ENCODE measurements around the gene ATP2C2.
A peak's percentile ranks its signal among the peaks of the same experiment; 100 is the strongest.
"Not testable (repeated sequence)": the region's sequence is repeated elsewhere in the genome, so short reads cannot be mapped to it uniquely, and the experiment has no call there.

Gene ATP2C2

GRCh38 chr16:84341528-84342295 is 26.6 kb upstream of the ATP2C2 start:
- DNase-seq: no peak

GRCh38 chr16:84343800-84344199 is 24.5 kb upstream of the ATP2C2 start:
- not testable (repeated sequence) for DNase-seq

- DNase-seq: no peak
These were observed 23.6 kb upstream of the ATP2C2 start for GRCh38 chr16:84344781-84345180.

DNA sequence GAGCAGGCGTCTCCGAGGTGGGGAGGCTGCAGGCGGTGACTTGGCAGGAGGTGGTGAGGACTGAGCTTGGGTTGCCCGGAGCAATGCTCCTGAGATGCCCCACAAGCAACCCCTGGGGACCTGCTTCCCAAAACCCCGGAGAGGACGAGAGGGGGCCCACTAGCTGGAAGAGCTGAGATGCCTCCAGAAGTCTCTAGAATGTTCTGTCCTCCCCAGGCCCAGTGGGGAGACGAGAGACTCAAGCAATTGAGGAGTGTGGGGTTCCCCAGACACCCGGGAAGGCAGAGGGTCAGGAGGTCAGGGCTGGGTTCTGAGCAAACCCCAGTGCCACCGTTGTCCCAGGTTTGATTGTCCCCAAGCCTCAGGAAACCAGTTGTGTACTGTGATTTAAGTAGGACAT is 21.2 kb upstream of the ATP2C2 start:
- DNase-seq: no peak

DNA sequence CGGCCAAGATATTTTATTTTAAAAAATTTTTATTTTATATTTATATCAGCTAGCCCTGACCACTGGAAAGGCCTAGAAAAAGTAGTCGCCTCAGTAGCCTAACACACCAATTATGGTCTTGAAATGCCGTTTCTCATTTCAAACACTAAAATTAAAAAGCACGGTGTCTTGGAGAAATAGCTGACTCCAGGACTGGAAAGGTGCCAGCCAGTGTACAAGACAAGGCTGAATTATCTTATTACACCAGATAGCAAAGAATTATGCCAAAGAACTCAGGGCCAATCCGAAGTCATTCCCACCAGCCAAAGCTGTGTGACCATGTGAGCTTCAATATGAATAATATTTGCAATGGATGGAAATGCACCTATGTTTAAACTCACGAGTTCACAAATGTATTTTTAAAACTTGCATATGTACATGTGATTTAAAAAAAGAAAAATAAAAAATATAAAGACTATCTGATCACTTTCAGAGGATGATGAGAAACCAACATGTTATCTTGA is 19.9 kb upstream of the ATP2C2 start:
- DNase-seq: no peak

GRCh38 chr16:84349862-84350684 is 18.3 kb upstream of the ATP2C2 start:
- no peak for DNase-seq

GRCh38 chr16:84350685-84351400 is 17.5 kb upstream of the ATP2C2 start:
- no peak for DNase-seq

DNA sequence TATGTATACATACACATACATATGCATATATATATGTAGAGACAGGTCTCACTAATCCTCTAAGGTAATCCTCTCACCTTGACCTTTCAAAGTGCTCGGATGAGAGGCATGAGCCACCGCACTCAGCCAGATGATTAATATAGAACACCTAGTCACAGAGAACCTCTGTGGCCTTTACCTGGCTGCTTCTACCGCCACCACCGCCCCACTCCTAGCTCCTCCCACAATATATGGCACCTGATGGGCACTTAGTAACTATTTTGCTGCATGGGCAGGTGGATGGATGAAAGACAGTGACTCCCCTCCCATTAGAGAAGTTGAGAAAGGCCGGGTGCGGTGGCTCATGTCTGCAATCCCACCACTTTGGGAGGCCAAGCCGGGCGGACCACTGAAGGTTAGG is 16.7 kb upstream of the ATP2C2 start:
- no peak for DNase-seq

DNA sequence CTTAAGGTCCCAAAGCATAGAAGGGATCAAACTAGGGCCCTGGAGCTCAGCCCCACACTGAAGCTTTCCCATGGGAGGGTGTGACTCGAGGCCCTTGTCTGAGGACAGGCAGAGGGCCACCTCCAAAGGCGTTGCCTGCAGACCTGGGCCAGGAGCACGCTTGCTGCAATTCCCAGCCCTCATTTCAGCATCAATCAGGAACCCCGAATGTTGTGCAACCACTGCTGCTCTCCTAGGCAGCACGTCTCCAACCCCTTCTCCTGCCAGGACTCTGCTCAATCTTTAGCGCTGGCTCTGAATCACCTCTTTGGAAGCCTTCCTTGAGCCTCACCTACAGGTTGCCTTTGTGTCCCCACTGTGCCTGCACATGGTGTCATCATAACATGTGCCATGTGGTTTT is 14.0 kb upstream of the ATP2C2 start:
- no peak for DNase-seq

DNA sequence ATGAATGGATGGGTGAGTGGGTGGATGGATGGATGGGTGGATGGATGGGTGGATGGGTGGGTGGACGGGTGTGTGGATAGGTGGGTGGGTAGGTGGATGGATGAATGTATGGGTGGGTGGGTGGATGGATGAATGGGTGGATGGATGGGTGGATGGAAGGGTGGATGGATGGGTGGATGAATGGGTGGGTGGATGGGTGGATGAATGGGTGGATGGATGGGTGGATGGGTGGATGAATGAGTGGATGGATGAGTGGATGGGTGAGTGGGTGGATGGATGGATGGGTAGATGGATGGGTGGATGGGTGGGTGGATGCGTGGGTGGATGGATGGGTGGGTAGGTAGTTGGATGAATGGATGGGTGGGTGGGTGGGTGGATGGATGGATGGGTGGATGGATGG is 13.2 kb upstream of the ATP2C2 start:
- no peak for DNase-seq

- DNase-seq: no peak
These were observed 12.2 kb upstream of the ATP2C2 start for GRCh38 chr16:84356176-84356575.

GRCh38 chr16:84356591-84357116 is 11.7 kb upstream of the ATP2C2 start:
- DNase-seq: no peak

GRCh38 chr16:84357191-84357651 is 11.1 kb upstream of the ATP2C2 start:
- DNase-seq: no peak

- no peak for DNase-seq
These were observed 9.6 kb upstream of the ATP2C2 start for GRCh38 chr16:84358601-84359295.

DNA sequence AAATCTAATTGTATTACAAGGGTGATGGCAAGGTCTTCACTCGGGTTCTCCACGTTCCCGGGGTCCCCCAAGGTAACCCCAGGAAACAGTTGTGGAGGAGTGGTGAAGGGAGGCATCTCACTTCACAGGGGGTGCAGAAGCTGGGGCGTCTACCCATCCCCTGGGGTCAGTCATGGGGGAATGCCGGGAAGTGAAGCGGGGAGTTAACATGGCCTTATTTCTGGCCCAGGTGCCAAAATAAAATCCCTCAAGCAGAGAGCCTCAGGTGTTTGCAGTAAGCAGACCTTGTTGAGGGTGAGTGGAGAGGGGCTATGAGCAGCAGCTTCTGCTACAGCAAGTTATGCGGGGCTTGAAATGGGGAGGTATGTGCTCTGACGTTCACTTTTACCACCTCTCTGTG is 9.0 kb upstream of the ATP2C2 start:
- DNase-seq: no peak

- DNase-seq: peak; percentile 6
These were observed 8.2 kb upstream of the ATP2C2 start for GRCh38 chr16:84360170-84360569.

- DNase-seq: no peak
These were observed 7.6 kb upstream of the ATP2C2 start for GRCh38 chr16:84360748-84361147.

DNA sequence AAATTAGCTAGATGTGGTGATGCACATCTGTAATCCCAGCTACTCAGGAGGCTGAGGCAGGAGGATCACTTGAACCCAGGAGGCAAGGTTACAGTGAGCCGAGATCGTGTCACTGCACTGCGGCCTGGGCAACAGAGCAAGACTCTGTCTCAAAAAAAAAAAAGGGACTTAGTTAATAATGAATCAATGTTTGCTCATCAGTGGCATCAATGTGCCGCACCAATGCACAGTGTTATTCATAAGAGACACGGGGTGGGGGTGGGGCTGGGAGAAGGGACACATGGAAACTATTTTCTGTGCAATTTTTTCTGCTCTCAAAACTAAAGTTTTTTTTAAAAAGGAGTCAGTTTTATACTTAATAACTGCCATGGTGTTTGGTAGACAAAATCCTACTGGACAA is 6.8 kb upstream of the ATP2C2 start:
- DNase-seq: no peak

GRCh38 chr16:84362471-84362941 is 5.8 kb upstream of the ATP2C2 start:
- peak; percentile 65 for DNase-seq

DNA sequence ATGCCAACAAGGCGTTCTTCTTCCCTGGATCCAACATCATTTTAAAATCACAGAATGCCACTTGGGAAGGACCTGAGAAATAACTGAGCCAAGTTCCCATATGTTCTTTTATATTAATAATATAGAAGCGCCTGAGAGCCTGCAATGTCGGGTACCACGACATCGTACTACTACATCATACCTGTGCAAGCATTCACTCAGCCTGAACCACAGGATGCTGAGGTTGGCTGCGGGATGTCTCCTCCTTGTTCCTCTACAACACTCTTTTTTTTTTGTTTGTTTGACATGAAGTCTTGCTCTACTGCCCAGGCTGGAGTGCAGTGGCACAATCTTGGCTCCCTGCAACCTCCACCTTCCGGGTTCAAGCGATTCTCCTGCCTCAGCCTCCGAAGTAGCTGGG is 2.1 kb upstream of the ATP2C2 start:
- no peak for DNase-seq

DNA sequence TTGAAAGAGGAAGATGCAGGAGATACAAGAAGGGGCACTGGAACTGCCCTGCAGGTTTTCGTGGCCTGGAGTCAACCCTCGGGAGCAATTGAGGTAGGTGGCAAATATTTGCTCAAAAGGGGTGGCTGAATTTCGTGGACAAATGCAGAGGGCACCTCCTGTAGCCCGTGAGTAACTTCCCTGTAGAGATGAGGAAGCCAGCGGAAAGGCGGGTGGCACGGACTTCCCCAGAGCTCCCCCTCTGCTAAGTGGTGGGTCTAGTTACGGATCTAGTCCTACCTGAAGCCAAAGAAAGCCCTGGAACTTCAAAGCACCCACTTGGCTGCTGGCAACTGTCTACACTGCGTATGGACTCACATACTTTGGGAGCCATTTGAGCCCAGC is 1.0 kb upstream of the ATP2C2 start:
- peak; percentile 40 for DNase-seq

DNA sequence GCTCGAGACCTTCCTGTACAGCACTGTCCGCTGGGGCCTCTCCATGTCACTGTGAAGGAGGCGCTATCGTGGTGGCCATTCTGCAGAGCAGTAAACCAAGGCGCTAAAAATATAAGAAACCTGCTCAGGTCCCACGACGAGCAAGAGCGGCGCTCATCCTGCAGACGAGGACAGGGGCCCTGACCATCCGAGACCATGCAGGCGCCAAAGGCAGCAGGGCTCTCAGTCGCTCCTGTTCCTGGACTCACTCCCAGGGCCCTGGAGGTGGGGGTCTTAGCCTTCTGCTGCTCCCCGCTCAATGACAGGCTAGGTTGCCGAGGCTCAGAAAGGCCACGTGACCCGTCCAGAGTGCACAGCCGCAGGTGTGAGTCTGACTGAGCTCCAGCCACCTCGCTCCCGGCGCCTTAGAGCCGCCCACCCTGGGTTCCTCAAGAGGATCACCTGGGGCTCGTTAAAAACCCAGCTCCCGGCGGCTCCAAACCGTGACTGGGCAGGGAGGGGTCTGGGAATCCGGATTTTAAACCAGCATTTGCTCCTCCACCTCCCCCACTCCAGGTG is 509 bp upstream of the ATP2C2 start:
- DNase-seq: no peak

Data from NCI-H2029 treated with DMSO at 0.1 percent for 48 hours (cell line).